COLO668 (cell line): ENCODE data around the gene OR10H1.
A peak's percentile ranks its signal among the peaks of the same experiment; 100 is the strongest.
"Not testable (repeated sequence)": the region's sequence is repeated elsewhere in the genome, so short reads cannot be mapped to it uniquely, and the experiment has no call there.

Experiments used
- DNase-seq: peaks from one replicate; lab custom pipeline; 2025; ENCODE audit not compliant: unreplicated experiment; lab: John Stamatoyannopoulos, UW

The OR10H1 gene

DNA sequence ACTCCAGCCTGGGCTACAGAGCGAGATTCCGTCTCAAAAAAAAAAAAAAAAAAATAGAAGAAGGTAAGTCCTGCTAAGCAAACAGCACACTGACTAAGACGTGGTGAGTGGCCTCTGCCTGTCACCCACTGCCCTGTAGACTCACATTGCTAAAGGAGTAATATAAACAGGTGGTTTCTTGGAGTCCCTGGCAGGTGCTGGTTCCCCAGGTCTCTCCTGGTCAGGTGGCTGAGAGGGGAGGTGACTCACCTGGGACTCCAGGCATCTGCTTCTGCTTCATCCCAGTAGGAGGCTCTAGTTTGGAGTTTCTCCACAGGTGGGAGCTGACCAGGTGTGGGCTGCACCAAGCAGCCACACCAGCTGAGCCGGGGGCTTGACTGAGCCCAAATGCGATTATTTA lies at the start of gene OR10H1:
Gene OR10H1, minus strand, starts transcription at position 359 of the 400 bp plus-strand sequence. CDS start 7,627 bp downstream, outside the sequence.
- peak; percentile 3 for DNase-seq

DNA sequence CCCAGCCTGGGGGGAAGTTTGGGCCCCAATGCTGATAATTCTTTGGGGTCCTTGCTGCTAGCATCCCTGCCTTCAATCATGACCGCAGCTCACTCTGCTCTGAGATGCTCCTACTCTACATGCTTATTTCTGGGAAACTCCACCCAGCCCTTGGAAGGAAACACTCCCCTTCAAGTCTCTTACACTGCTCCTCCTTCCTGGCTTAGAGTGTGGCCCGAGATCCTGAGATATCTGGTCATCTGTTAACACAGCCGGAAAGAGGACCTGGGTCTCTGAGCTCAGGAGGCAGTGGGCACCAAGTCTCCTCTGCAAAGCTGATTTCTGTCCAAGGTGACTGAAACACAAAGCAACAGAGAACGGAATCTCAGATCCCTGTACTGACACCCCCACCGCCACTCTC lies 49.4 kb upstream of the OR10H1 start:
- DNase-seq, result no peak

GRCh38 chr19:15863272-15863671 lies 47.8 kb upstream of the OR10H1 start:
- DNase-seq, result no peak

DNA sequence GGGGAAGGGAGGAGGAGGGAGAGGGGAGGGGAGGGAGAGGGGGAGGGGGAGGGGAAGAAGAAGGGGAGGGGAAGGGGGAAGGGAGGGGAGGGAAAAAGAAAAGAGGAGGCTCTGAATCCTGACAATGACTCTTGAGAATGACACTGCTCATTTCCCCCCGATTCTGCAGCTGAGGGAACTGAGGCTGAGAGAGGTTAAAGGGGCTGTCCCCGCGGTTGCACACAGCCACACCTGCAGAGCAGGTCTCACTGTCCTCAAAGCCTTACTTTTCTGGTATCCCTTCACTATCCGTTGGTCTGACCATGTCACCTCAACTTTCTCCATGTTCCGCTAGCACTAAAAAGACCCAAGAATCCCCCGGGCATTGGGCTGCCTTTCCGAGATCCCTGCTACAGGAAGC lies 47.0 kb upstream of the OR10H1 start:
- no peak for DNase-seq

DNA sequence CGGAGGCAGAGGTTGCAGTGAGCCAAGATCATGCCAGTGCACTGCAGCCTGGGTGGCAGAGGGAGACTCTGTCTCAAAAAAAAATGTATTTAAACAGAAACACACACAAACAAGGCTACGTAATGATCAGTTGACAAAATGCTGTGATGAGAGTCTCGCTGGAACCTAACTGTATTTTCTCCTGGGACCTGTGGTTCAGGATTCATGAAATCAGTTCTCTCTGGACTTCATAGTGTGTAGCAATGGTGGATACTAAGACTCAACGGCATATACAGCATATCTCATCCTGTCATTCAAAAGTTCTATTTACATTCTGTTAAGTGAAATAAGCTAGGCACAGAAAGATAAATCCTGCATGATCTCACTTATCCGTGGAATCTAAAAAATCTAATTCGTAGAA lies 45.1 kb upstream of the OR10H1 start:
- DNase-seq, result no peak

GRCh38 chr19:15859187-15859586 lies 43.7 kb upstream of the OR10H1 start:
- DNase-seq, result no peak

DNA sequence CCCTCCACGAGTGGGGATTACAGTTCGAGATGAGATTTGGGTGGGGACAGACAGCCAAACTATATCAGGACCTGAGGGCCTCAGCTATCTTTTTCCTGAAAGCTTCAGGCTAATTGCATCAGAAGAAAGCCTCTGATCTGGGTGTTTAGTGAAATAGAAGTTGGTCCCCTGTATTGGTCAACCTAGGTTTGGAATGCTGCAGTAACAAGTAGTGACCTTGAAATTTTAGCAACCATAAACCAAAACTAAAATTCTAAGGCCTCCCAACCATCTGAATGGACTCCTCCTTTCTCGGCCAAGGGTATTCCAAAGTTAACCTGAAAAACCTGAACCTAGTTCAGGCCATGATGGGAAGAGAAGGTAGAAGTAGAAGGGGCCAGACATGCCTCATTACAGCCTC lies 34.9 kb upstream of the OR10H1 start:
- no peak for DNase-seq

GRCh38 chr19:15846923-15847322 lies 31.5 kb upstream of the OR10H1 start:
- DNase-seq, result no peak

GRCh38 chr19:15843894-15844222 lies 28.4 kb upstream of the OR10H1 start:
- DNase-seq, result not testable (repeated sequence)

- DNase-seq, result no peak
Observed at GRCh38 chr19:15843203-15843893, 27.9 kb upstream of the OR10H1 start.

- no peak for DNase-seq
Observed at GRCh38 chr19:15841875-15842569, 26.6 kb upstream of the OR10H1 start.

DNA sequence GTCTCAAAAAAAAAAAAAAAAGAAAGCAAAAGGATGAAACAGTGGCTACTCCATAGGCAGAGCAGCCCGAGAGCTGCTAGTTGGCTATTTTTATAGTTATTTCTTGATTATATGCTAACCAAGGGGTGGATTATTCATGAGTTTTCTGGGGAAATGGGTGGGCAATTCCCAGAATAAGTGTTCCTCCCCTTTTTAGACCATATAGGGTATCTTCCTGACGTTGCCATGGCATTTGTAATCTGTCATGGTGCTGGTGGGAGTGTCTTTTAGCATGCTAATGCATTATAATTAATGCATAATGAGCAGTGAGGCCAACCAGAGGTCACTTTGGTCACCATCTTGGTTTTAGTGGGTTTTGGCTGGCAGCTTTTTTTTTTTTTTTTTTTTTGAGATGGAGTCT lies 25.4 kb upstream of the OR10H1 start:
- DNase-seq, result no peak

DNA sequence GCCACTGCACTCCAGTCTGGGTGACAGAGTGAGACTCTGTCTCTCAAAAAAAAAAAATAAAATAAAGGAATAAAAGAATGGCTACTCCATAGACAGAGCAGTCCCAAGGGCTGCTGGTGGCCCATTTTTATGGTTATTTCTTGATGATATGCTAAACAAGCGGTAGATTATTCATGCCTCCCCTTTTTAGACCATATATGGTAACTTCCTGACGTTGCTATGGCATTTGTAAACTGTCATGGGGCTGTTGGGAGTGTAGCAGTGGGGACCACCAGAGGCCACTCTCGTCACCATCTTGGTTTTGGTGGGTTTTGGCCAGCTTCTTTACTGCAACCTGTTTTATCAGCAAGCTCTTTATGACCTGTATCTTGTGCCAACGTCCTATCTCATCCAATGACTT lies 24.4 kb upstream of the OR10H1 start:
- not testable (repeated sequence) for DNase-seq

- DNase-seq, result no peak
Observed at GRCh38 chr19:15838351-15838750, 22.9 kb upstream of the OR10H1 start.

DNA sequence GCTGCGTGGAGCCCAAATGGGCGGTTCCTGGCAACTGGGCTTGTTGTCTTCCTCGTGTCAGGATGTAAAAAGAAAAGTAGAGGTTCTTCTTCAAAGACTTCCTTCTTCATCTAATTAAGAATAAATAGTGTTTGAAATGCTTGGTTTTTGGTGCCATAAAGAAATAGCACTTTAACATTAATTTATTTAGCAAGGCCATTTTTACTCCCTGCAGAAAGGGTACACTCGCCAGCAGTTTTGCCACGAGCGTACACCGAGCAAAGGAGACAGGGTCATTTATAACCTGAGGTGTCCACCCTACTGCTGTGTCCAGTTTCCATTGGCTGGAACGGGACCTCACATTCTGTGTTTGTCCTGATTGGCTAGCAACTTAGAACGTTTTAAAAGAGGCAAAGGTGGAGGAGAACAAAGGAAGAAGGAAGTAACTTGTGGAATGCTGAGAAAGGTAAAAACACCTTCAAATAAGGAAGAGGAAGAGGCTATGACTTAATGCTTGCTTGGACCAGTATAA lies 21.8 kb upstream of the OR10H1 start:
- DNase-seq, result no peak

DNA sequence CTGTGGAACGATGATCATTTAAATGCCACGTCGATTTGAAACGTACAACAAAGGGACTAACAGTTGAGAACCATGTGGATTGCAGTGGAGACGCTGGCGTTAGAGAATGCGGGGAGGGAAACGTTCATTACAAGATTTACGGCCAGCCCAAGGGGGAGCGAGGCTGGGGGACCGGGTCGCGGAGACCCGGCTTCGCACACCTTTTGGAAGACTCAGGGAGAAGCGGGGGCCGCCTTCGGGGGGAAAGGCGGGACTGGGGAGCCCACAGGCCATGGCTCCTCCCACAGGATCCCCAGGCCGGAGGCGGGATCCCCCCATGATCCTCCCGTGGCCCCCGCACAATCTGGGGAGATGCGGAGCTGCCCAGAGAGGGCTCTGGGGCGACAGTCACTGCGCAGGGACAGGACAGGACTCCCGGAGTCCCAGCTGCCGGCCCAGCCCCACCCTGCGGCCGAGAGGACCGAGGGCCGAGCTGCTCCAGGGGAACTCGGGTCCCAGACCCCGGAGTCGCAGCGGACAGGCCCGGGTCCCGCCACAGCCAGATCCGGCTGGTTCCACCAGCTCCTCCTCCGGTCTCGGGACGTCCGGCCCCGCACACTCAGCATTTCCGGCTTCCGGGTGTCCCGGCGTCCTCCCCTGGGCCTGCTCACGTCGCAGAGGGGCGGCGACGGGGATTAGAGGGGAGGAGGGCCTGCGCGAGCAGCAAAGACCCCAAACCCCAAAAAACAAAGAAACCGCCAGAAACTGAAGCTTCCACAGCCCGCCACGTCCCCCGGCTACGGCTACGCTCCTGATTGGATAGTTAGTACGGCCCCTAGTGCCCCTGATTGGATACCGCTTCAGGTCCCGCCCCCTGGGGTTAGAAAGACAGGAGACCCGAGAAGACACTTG lies 21.1 kb upstream of the OR10H1 start:
- peak; percentile 74 for DNase-seq

GRCh38 chr19:15835565-15836329 lies 20.3 kb upstream of the OR10H1 start:
- DNase-seq, result not testable (repeated sequence)

DNA sequence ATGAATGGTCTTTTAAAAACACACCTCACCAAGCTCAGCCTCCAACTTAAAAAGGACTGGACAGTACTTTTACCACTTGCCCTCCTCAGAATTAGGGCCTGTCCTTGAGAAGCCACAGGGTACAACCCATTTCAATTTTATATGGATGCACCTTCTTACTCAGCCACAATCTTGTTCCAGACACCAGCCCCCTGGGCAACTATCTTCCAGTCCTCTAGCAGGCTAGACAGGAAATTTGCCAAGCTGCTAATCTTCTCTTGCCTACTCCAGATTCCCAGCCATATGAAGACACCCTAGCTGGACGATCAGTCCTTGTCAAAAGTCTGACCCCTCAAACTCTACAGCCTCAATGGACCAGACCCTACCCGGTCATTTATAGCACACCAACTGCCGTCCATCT lies 18.8 kb upstream of the OR10H1 start:
- DNase-seq, result not testable (repeated sequence)

DNA sequence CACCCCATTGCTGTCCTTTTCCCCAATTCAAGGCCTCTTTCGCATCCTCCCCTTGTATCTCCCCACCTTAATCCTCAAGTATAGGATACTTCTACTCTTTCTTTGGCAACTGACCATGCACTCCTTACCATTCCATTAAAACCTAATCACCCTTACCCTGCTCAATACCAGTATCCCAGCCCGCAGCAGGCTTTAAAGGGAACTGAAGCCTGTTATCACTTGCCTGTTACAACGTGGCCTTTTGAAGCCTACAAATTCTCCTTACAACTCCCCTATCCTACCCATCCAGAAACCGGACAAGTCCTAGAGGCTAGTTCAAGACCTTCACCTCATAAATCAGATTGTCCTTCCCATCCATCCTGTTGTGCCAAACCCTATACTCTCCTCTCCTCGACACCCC lies 16.2 kb upstream of the OR10H1 start:
- no peak for DNase-seq

- no peak for DNase-seq
Observed at GRCh38 chr19:15829786-15830185, 14.3 kb upstream of the OR10H1 start.

DNA sequence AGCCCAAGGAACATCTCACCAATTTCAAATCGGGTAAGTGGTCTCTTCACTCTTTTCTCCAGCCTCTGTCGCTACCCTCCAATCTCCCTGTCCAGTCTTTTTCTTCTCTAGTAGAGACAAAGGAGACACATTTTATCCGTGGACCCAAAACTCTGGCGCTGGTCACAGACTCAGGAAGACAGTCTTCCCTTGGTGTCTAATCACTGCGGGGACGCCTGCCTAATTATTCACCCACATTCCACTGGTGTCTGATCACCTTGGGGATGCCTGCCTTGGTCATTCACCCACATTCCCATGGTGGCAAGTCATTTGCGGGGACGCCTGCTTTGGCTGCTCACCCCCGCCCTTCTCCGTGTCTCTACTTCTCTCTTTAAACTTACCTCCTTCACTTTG lies 13.8 kb upstream of the OR10H1 start:
- DNase-seq, result no peak
